ENCODE measurements around the gene NUP214. TPM values are rescaled to one million over a fixed set of nuclear protein-coding genes. Genes with fewer than 3 reads are reported as not detected.
A peak's percentile ranks its signal among the peaks of the same experiment; 100 is the strongest.

Gene NUP214
- total RNA-seq, 1 experiment from 2014 or later: 34.9 TPM

DNA sequence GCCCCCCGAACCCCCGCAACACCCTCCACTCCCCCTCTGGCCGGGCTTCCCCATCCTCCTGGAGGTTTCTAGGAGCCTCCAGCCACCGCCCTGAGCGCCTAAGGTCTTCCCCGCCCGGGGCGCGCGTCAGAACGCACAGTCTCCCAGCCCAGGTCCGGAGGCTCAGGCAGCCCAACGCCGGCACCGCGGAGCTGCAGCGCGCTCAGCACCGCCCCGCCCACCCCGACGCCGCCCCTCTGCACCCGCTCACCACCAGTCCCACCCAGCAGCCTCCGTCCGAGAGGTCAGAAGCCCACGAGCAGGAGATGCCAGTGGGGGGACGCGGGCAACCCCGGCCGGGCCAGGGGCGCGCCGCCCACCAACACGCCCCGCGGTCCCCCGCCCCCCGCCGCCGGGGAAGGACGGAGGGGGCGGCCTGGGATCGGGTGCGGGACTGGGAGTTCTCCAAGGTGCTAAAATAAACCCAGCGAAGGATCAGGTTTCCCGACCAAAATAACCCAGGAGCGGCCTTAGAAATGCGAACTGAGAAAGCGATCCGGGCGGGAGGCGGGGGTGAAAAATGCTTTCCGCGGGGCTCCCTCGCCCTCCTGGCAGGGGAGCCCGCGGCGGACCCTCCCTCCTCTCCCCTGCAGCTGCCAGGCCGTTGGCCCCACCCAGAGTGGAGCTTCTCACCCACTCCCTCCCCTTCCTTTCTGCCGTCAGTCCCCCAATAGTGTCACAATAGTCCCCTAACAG is 157.5 kb downstream of the NUP214 start:
- CTCF ChIA-PET: no interaction called here

More for the DNA sequence above, 157.5 kb downstream of the NUP214 start:
- POLR2A ChIA-PET: no interaction called here
- H3K36me3 ChIP-seq (ENCODE audit: control insufficient read depth, insufficient read depth, low read length): no peaks in the 10 kb centered on the region
- TF ChIP-seq, protein P1, sequence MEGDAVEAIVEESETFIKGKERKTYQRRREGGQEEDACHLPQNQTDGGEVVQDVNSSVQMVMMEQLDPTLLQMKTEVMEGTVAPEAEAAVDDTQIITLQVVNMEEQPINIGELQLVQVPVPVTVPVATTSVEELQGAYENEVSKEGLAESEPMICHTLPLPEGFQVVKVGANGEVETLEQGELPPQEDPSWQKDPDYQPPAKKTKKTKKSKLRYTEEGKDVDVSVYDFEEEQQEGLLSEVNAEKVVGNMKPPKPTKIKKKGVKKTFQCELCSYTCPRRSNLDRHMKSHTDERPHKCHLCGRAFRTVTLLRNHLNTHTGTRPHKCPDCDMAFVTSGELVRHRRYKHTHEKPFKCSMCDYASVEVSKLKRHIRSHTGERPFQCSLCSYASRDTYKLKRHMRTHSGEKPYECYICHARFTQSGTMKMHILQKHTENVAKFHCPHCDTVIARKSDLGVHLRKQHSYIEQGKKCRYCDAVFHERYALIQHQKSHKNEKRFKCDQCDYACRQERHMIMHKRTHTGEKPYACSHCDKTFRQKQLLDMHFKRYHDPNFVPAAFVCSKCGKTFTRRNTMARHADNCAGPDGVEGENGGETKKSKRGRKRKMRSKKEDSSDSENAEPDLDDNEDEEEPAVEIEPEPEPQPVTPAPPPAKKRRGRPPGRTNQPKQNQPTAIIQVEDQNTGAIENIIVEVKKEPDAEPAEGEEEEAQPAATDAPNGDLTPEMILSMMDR (IDR thresholded peaks at IDR 0.05): no peak
- TF ChIP-seq POLR2AphosphoS5 (IDR thresholded peaks at IDR 0.05; ENCODE audit: low read depth, low read length) (no peak), SIN3A (IDR thresholded peaks at IDR 0.05; ENCODE audit: borderline replicate concordance, insufficient read depth, low read depth, low read length) (no peak)
- TF ChIP-seq, protein P2, sequence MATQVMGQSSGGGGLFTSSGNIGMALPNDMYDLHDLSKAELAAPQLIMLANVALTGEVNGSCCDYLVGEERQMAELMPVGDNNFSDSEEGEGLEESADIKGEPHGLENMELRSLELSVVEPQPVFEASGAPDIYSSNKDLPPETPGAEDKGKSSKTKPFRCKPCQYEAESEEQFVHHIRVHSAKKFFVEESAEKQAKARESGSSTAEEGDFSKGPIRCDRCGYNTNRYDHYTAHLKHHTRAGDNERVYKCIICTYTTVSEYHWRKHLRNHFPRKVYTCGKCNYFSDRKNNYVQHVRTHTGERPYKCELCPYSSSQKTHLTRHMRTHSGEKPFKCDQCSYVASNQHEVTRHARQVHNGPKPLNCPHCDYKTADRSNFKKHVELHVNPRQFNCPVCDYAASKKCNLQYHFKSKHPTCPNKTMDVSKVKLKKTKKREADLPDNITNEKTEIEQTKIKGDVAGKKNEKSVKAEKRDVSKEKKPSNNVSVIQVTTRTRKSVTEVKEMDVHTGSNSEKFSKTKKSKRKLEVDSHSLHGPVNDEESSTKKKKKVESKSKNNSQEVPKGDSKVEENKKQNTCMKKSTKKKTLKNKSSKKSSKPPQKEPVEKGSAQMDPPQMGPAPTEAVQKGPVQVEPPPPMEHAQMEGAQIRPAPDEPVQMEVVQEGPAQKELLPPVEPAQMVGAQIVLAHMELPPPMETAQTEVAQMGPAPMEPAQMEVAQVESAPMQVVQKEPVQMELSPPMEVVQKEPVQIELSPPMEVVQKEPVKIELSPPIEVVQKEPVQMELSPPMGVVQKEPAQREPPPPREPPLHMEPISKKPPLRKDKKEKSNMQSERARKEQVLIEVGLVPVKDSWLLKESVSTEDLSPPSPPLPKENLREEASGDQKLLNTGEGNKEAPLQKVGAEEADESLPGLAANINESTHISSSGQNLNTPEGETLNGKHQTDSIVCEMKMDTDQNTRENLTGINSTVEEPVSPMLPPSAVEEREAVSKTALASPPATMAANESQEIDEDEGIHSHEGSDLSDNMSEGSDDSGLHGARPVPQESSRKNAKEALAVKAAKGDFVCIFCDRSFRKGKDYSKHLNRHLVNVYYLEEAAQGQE (IDR thresholded peaks at IDR 0.05; ENCODE audit: insufficient read depth in 1 of 2, low read depth in 2 of 2, low read length in 1 of 2): peak; percentile 64 to 71; a peak in 3 of 4 replicates
- no peak overlapping the region for H3K27ac ChIP-seq (ENCODE audit: low read length)
- in situ Hi-C loops (cut with HindIII; ENCODE audit: low pct_unique_long_range_greater_than_20kb, low sequenced_read_pairs): no loop called here
- no peaks in the 10 kb centered on the region for H3K4me1 ChIP-seq (ENCODE audit: control insufficient read depth, insufficient read depth, low read length)
- intact Hi-C loops (cut with micrococcal nuclease; ENCODE audit: unreplicated experiment): no loop called here
- peaks cover 2% of the 10 kb centered on the region; the same call in 1 of the 2 replicates for H3K27me3 ChIP-seq (ENCODE audit: control insufficient read depth, insufficient read depth, low read length)
- DNase-seq (ENCODE audit: low read depth, low spot score) (no peak), ATAC-seq (peak; percentile 68)
- no peaks in the 10 kb centered on the region for H3K9me3 ChIP-seq (ENCODE audit: control insufficient read depth, insufficient read depth, low read depth, low read length)
- peak overlapping the region; percentile 18; a peak in 2 of 4 replicates for H3K4me3 ChIP-seq (ENCODE audit: low read depth in 2 of 2, low read length in 2 of 2)
- no TSS peak for BruUV-seq (replicated peaks)

Other genes with a start within 250 kb of the NUP214 start
- gene QRFP, start 228.8 kb upstream of the NUP214 start, total RNA-seq (2021; ENCODE audit: unreplicated experiment): not detected
- gene FIBCD1, start 186.3 kb upstream of the NUP214 start, total RNA-seq (2021; ENCODE audit: unreplicated experiment): 16.3 TPM
- 16.4 TPM for gene LAMC3, start 116.4 kb upstream of the NUP214 start, total RNA-seq (2021; ENCODE audit: unreplicated experiment)
- gene AIF1L, start 29.1 kb upstream of the NUP214 start, total RNA-seq (2021; ENCODE audit: unreplicated experiment): 6.0 TPM
- gene FAM78A, start 150.9 kb downstream of the NUP214 start, total RNA-seq (2021; ENCODE audit: unreplicated experiment): 0.59 TPM
- 3.3 TPM for gene PLPP7, start 164.1 kb downstream of the NUP214 start, total RNA-seq (2021; ENCODE audit: unreplicated experiment)

Measured in Panc1 (cell line).